Colonic mucosa (tissue), 4 donors: ENCODE measurements around the gene MAP2. TPM values are rescaled to one million over a fixed set of nuclear protein-coding genes. Genes with fewer than 3 reads are reported as not detected.

Experiments
- DNase-seq: peaks from one replicate; pipeline ENCODE4 v3.0.0-alpha.2; 2020
- H3K27ac ChIP-seq: fragments of 200-600 bp; one replicate; pipeline ENCODE4 v1.8.0; 2021
- H3K27me3 ChIP-seq: fragments of 200-600 bp; one replicate; pipeline ENCODE4 v1.8.0; 2021
- H3K36me3 ChIP-seq: fragments of 200-600 bp; one replicate; pipeline ENCODE4 v1.8.0; 2021
- H3K4me1 ChIP-seq: fragments of 200-600 bp; one replicate; pipeline ENCODE4 v1.8.0; 2021; ENCODE audit warnings: mild to moderate bottlenecking
- H3K4me3 ChIP-seq: fragments of 200-600 bp; one replicate; pipeline ENCODE4 v1.8.0; 2021
- H3K9ac ChIP-seq, 2 donors: one replicate each; pipeline ENCODE4 v1.7.0; 2013; ENCODE audit warnings: control low read depth in 2 of 2, low read depth in 2 of 2, low read length in 2 of 2
- H3K9me3 ChIP-seq: fragments of 200-600 bp; one replicate; pipeline ENCODE4 v1.8.0; 2021
- intact Hi-C: fragments of 100-400 bp; cut with DNase I; formaldehyde crosslinking; loops from one replicate; pipeline ENCODE4 v1.14.1; 2022
- total RNA-seq, 2 donors: library from RNA; stranded (reverse); fragmentation: NEBNext Ultra II Directional in 1 of 2; extraction: Animal tissue kit (Norgen Biotek cat#: 25700) in 1 of 2; gene quantifications; one replicate each; pipeline ENCODE4 v1.2.1, GENCODE V29; 2021
- TF ChIP-seq, protein P1 (sequence below): fragments of 200-600 bp; IDR thresholded peaks from one replicate; pipeline ENCODE4 v1.8.0; 2022; ENCODE audit warnings: antibody characterized with exemption, mild to moderate bottlenecking
- donor health status: healthy.
- donor health status: DM: no; HTN: no; CAD: no.
- donor health status: DM: no; HTN: no; CAD: no.

Gene MAP2
- total RNA-seq, 2 donors from 2014 or later, result 0.84 to 1.4 TPM

DNA sequence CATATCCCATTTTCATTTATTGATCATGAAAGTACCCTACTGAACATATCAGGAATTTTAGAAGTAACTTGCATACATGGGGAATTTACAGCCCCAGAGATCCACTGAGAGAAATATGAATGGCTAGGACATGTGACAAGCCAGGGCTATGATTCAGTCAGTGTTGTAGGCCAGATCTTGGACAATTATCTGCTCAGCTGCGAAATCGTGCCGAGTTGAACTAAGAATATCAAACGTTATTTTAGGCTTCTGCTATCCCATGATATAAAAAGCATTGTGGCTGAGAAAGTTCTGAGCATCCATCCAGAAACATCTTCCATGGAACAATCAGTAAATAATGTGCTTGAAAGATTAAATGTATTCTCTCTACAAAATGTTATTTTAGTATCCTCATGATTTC, 262.1 kb downstream of the MAP2 start:
- TF ChIP-seq, protein P1, sequence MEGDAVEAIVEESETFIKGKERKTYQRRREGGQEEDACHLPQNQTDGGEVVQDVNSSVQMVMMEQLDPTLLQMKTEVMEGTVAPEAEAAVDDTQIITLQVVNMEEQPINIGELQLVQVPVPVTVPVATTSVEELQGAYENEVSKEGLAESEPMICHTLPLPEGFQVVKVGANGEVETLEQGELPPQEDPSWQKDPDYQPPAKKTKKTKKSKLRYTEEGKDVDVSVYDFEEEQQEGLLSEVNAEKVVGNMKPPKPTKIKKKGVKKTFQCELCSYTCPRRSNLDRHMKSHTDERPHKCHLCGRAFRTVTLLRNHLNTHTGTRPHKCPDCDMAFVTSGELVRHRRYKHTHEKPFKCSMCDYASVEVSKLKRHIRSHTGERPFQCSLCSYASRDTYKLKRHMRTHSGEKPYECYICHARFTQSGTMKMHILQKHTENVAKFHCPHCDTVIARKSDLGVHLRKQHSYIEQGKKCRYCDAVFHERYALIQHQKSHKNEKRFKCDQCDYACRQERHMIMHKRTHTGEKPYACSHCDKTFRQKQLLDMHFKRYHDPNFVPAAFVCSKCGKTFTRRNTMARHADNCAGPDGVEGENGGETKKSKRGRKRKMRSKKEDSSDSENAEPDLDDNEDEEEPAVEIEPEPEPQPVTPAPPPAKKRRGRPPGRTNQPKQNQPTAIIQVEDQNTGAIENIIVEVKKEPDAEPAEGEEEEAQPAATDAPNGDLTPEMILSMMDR, result no peak
- no peaks in the 10 kb centered on the region for H3K4me1 ChIP-seq
- H3K9ac ChIP-seq, result no peak overlapping the region
- no peak overlapping the region for H3K4me3 ChIP-seq
- H3K27ac ChIP-seq, result no peak overlapping the region
- H3K27me3 ChIP-seq, result no peaks in the 10 kb centered on the region
- H3K9me3 ChIP-seq, result no peaks in the 10 kb centered on the region
- intact Hi-C loops, result no loop called here
- no peak for DNase-seq
- no peaks in the 10 kb centered on the region for H3K36me3 ChIP-seq

DNA sequence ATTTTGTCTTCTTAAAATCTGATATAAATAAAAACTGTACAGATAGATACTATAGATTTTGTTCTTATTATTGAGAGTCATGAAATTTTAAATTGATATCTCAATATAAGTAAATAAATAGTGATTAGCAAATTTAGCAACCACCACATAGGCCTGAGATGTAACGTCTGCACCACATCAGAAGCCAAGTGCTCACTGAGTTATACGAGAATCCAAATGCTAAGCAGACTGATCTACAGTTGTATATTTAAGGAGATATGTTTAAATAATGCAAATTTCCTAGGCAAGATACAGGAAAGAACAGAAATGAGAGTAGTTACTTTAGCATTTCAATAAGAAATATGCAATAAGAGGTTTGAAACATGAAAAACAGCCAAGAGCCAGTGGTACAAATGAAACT, 262.6 kb downstream of the MAP2 start:
- no peaks in the 10 kb centered on the region for H3K4me1 ChIP-seq
- intact Hi-C loops, result no loop called here
- TF ChIP-seq, protein P1, result no peak
- no peak overlapping the region for H3K9ac ChIP-seq
- no peaks in the 10 kb centered on the region for H3K9me3 ChIP-seq
- no peaks in the 10 kb centered on the region for H3K27me3 ChIP-seq
- DNase-seq, result no peak
- H3K4me3 ChIP-seq, result no peak overlapping the region
- H3K27ac ChIP-seq, result no peak overlapping the region
- H3K36me3 ChIP-seq, result no peaks in the 10 kb centered on the region

DNA sequence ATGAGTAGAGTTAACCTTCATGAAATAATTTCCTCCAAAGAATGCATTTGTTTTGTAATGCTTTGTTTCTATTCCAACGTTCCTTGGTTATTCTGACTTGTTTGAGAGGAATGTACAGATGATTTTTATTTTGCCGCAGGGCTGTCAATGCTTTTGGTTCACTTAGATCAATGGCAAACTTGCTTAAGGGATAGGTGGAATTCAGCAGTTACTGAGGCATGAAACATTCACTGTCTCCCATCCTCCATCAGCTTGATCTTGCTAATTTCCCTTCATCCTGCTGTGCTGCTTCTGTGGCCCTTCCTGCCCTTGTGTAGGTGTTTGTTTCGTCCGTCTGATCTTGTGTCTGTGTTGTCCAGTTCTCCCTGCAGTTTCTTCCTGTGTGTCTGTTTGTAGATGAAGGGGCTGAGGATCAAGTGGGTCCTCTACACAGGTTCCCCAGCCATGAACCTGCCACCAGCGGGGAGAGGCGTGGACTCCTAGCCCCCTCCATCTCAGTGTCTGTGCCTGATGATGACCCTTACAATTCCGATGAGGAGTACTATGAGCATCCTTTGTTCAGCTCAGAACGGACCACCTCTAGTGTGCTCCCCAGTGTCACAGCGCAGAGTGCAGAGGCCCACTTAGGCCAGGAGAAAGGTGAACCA, 263.6 kb downstream of the MAP2 start:
- Histone ChIP-seq H3K27ac (no peak overlapping the region), H3K36me3 (no peaks in the 10 kb centered on the region), H3K9ac (no peak overlapping the region), H3K4me1 (no peaks in the 10 kb centered on the region), H3K9me3 (no peaks in the 10 kb centered on the region), H3K4me3 (no peak overlapping the region), H3K27me3 (no peaks in the 10 kb centered on the region)
- DNase-seq, result no peak
- intact Hi-C loops, result no loop called here
- TF ChIP-seq, protein P1, result no peak

DNA sequence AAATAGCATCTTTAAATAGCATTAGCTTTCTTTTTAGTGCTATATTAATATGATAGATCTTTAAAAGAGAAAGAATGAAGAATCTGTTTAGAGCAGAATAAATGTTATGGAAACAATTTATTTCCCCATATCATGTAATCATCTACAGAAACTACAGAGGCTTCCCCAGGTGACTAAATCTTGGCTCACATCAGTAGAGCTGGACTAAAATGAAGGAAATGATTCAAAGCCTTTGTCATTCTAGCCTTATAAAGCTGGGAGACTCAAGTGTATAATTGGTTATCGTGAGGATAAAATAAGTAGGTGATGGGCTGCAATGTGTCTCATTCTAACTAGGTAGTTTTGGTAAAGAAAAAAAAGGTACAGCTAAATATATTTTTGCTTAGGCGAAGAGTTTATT, 264.5 kb downstream of the MAP2 start:
- intact Hi-C loops, result no loop called here
- H3K9ac ChIP-seq, result no peak overlapping the region
- H3K4me3 ChIP-seq, result no peak overlapping the region
- H3K27ac ChIP-seq, result no peak overlapping the region
- H3K9me3 ChIP-seq, result no peaks in the 10 kb centered on the region
- TF ChIP-seq, protein P1, result no peak
- no peaks in the 10 kb centered on the region for H3K27me3 ChIP-seq
- no peak for DNase-seq
- H3K4me1 ChIP-seq, result no peaks in the 10 kb centered on the region
- no peaks in the 10 kb centered on the region for H3K36me3 ChIP-seq

DNA sequence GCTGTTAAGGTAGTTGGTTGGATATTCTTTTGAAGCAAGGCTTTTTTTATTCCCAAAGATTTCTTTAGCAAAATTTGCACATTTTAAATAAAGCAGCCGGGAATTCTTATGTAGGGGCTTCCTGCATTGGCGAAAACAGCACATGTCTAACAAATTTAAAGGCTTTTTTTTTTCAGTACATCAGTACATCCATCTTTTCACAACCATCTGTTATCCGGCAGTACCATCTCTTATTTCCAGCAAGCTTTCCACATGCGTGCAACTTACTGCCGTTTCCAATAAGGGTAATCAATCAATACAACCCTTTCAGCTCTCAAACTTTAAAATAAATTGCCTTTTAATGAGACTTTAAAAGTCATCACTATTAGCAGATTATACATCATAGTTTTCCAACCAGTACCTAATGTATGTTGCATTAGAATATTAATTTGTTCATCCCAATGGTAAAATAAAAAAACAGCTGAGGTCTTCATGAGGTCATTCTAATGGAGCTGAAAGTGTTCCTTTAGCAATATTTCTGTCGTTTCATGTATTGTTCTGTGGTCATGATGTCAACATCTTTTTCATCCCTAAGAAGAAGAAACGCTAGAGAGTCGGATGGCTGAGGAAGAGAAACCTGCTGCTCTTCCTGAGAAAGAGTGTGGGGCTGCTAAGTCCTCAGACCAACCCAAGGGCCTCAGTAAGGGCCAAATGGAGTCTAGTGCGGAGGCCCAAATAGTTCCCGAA, 266.3 kb downstream of the MAP2 start:
- DNase-seq, result no peak
- Histone ChIP-seq H3K9ac (no peak overlapping the region), H3K4me1 (no peaks in the 10 kb centered on the region), H3K36me3 (no peaks in the 10 kb centered on the region), H3K27me3 (no peaks in the 10 kb centered on the region), H3K27ac (no peak overlapping the region), H3K9me3 (no peaks in the 10 kb centered on the region), H3K4me3 (no peak overlapping the region)
- TF ChIP-seq, protein P1, result no peak
- intact Hi-C loops, result no loop called here
